G401 (cell line): ENCODE measurements around the gene TSPEAR. TPM values are rescaled to one million over a fixed set of nuclear protein-coding genes. Genes with fewer than 3 reads are reported as not detected.
"Not testable (repeated sequence)": the region's sequence is repeated elsewhere in the genome, so short reads cannot be mapped to it uniquely, and the experiment has no call there.

ENCODE experiments used
- DNase-seq: peaks from one replicate; pipeline ENCODE4 v3.0.0-alpha.2; 2015; ENCODE audit warnings: low spot score
- in situ Hi-C: cut with HindIII; loops from 2 replicates; pipeline ENCODE4 v1.10.0; 2016; ENCODE audit warnings: low sequenced_read_pairs, mixed read lengths
- total RNA-seq: library from RNA; depleted of rRNA; stranded (reverse); fragments of >200 nt; shearing (Covaris generic); gene quantifications from 2 replicates; pipeline ENCODE4 v1.2.3, GENCODE V29; 2014

TSPEAR gene
- total RNA-seq, 1 experiment from 2014 or later, result not detected

GRCh38 chr21:44589094-44589493 is 122.3 kb downstream of the TSPEAR start:
- in situ Hi-C loops, result no loop called here
- no peak for DNase-seq

DNA sequence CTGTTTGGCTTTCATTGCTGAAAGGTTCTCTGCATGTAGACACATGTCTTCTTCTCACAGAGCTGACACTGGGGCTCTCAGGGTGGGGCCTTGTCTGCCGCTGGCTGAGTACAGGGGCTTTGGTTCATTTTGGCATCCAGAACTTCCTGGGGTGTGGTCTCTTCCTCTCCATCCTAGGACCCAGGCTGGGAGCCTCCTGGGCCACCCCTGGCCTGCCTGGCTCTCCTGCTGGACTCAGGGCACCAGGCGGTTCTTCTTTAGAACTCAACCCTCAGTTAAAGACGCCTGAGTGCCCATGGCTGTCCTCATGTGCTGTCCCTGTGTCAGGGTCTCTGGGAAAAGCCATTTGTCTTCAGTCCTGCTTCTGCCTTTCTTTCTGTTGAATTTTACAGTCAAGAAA is 125.5 kb downstream of the TSPEAR start:
- in situ Hi-C loops, result no loop called here
- no peak for DNase-seq

GRCh38 chr21:44583800-44584147 is 127.6 kb downstream of the TSPEAR start:
- no peak for DNase-seq
- in situ Hi-C loops, result no loop called here

GRCh38 chr21:44583089-44583799 is 128.1 kb downstream of the TSPEAR start:
- in situ Hi-C loops, result no loop called here
- DNase-seq, result no peak

DNA sequence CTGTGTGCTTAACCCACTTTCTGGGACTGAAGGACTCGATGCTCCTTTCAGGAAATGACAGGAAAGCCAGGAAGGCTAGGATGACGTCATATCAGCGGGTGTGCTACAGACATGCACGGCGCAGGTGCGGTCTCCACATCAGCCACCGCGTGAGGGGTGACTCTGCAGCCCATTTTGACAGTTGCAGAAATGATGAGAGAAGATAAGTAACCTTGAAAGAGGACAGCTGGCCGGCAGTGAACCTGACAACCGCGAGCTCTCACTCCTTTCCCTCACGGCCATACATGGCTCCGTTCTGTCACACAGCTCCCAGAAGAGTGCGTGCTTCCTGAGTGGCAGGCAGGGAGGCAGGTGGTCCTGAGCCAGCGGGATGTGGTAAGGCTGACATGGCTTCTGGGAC is 129.3 kb downstream of the TSPEAR start:
- DNase-seq, result no peak
- in situ Hi-C loops, result no loop called here

- no peak for DNase-seq
- in situ Hi-C loops, result no loop called here
These were observed 130.2 kb downstream of the TSPEAR start for GRCh38 chr21:44581158-44581557.

- in situ Hi-C loops, DNase-seq: not testable (repeated sequence)
These were observed 131.0 kb downstream of the TSPEAR start, which contains the start of gene KRTAP10-5 for GRCh38 chr21:44580231-44580821. KRTAP10-5 (minus strand) TSS chr21:44580604; CDS start chr21:44580578, 26 bp downstream.

DNA sequence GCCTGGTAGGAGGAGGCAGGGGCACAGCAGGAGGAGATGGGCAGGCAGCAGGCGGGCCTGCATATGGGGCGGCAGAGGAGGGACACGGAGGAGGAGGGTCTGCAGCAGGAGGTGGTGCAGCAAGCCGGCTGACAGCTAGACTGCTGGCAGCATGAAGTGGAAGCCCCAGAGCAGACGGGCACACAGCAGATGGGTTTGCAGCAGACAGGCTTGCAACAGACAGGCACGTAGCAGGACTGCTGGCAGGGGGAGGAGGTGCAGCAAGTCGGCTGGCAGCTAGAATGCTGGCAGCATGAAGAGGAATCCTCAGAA is 131.6 kb downstream of the TSPEAR start:
- in situ Hi-C loops, result no loop called here
- peak; percentile 36 for DNase-seq

DNA sequence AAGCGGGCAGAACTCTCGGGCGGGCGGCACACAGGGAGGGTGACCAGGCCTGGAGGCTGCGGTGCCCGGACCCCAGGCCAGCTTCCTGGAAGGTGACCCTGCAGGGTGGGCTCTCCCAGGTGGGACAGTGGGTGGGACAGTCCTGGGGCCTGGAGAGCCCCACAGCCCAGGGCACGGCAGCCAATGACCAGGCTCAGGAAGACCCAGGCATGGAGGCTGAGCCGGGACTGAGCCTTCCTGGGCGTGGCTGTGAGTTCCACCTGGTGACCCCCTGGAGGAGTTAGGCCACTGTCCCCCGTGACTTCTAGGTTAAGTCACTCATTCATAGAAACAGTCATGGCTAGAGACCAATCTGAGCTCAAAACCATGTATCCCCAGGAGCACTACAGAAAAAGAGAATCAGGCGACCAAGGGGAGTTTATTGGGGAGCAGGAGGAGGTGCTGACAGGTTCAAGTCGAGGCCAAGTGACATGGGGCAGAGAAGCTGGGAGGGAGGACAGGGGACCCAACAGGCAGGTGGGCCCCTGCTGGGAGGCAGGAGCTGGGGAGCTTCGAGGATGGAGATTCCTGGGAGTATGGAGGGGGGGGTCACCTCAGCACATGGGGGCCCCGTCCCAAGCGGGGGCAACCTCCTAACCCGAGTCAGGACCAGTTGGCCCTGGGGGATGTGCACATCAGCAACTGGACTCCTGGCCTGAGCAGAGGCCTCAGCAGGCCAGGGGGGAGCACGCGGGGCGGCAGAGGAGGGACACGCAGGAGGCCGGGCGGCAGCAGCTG is 132.1 kb downstream of the TSPEAR start:
- in situ Hi-C loops, result no loop called here
- no peak for DNase-seq

DNA sequence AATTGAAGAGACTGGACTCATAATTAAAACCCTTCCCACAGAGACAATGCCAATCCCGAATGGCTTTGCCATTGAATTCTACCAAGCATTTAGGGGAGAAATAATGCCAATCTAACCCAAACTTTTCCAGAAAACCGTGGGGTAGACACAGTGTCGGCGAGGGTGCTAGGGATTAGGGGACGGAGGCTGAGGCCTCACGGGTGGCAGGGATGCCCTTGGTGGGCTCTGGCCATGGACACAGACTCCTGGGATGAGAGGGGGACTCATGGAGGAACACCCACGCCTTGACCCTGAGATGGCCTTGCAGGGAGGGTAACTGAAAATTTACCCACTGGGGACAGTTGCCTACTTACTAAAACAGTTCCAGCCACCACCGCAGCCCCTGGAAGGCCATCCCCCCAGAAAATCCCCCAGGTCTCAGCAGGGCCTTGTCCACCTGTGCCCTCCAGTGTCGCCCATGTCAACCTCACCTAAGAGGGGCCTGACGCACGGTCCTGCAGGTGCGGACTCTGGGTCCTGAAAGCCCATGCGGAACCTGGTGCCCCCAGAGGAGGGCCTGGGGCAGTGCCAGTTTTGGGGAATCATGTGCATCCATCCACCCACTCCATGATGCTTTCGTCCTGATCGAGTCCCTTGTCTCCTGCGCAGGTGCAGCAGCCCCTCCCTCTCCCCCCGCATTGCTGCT is 132.9 kb downstream of the TSPEAR start:
- DNase-seq, result no peak
- in situ Hi-C loops, result no loop called here

DNA sequence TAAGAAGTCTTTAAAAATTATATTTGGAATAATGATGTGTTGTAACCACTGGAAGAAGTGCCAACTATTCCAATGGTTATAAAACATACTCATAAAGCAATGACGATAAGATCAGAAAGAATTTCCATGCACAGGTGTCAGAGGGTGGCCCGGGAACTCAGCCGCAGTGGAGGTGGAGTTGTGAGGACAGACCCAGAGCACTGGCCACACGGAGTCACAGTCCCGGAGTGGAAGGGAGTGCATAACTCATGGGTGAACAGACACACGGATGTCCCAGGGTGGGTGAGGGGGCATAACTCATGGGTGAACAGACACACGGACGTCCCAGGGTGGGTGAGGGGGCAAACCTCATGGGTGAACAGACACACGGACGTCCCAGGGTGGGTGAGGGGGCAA is 135.3 kb downstream of the TSPEAR start:
- in situ Hi-C loops, result no loop called here
- no peak for DNase-seq

GRCh38 chr21:44575307-44576024 is 135.9 kb downstream of the TSPEAR start:
- no peak for DNase-seq
- in situ Hi-C loops, result no loop called here

- in situ Hi-C loops, result no loop called here
- DNase-seq, result peak; percentile 4
These were observed 136.7 kb downstream of the TSPEAR start for GRCh38 chr21:44574457-44575306.

DNA sequence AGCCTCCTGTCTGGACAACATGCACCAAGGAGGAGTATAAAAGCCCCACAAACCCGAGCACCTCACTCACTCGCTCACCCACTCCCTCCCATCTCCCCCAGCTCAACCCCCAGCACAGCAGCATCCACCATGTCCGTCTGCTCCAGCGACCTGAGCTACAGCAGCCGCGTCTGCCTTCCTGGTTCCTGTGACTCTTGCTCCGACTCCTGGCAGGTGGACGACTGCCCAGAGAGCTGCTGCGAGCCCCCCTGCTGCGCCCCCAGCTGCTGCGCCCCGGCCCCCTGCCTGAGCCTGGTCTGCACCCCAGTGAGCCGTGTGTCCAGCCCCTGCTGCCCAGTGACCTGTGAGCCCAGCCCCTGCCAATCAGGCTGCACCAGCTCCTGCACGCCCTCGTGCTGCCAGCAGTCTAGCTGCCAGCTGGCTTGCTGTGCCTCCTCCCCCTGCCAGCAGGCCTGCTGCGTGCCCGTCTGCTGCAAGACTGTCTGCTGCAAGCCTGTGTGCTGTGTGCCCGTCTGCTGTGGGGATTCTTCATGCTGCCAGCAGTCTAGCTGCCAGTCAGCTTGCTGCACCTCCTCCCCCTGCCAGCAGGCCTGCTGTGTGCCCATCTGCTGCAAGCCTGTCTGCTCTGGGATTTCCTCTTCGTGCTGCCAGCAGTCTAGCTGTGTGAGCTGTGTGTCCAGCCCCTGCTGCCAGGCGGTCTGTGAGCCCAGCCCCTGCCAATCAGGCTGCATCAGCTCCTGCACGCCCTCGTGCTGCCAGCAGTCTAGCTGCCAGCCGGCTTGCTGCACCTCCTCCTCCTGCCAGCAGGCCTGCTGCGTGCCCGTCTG is 137.5 kb downstream of the TSPEAR start, which contains the start of gene KRTAP10-4:
TSS of gene KRTAP10-4 (plus strand) at position 100 of the 827 bp plus-strand sequence. CDS start at position 130, 30 bp downstream.
- DNase-seq, in situ Hi-C loops: not testable (repeated sequence)

DNA sequence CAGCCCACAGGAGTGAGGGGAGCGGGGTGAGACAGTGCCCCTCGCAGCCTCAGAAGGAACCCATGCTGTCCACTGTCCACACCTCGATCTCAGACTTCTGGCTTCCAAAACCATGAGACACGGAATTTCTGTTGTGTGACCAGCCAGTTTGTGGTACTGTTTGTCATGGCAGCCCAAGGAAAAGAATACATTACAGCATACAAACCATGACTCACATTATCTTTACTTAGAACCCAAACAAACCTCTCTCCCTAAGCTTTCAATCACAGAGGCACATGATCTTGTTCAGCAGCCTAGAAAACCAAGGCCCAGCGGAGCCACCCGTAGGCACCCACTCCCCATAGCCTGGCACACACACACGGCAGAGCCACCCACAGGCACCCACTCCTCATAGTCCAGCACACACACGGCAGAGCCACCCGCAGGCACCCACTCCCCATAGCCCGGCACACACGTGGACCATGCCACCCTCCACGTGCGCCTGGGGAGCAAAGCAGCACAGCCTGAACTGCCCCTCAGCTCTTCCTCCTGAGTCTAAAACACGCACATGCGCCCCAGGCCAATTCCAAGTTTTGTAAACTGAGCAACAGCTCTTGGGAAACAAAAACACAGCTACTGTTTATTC is 138.3 kb downstream of the TSPEAR start:
- in situ Hi-C loops, result no loop called here
- DNase-seq, result no peak

- DNase-seq, result no peak
These were observed 139.3 kb downstream of the TSPEAR start for GRCh38 chr21:44571844-44572782.

More at GRCh38 chr21:44571844-44572782, 139.3 kb downstream of the TSPEAR start:
- in situ Hi-C loops, result no loop called here
